HG02678 (cell line): ENCODE measurements around the gene CHST14.
"Not testable (repeated sequence)": the region's sequence is repeated elsewhere in the genome, so short reads cannot be mapped to it uniquely, and the experiment has no call there.

Experiments used
- ATAC-seq: cut with Tn5 transposase; IDR thresholded peaks from one replicate; pipeline ENCODE4 v1.9.1; 2021; ENCODE audit warnings: mild to moderate bottlenecking, moderate library complexity; ENCODE audit not compliant: unreplicated experiment

The CHST14 gene

DNA sequence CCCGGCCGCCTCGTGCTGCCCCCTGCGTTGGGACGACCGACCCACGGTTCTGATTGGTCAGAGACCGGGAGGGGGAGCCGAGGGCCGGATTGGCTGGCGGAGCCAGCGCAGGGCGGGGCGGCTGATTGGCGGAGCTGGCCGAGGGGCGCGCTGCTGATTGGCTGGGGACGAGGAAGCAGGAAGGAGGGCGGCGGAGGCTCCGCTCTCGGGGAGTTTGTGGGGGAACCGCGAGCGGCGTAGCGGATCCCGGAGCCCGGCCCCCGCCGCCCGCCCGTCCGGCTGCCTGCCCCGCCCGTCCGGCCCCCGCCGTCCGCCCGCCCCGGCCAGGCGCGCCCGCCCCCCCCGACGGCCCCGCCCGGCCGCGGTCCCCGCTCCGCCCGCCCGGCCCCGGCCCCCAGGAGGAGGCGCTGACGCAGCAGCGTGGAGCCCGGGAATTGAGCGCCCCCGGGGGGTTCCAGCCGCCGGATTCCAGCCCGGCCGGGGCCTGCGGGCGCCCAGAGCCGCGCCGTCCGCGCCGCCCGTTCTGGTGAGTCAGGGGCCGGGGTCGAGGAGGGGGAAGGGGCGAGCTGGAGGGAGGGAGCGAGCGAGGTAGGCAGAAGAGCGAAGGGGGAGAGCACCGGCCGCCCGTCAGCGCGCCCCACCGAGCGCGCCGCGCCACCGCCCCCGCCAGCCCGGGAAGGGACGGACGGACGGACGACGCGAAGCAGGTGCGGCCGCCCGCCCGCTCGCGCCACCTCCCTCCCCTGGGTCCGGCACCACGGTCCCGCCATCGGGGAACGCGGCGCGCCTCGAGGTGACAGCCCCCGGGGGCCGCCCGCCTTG lies 29.8 kb upstream of the CHST14 start, which contains the start of gene BAHD1:
TSS of gene BAHD1 (plus strand) at position 211 of the 822 bp plus-strand sequence. CDS start 17,512 bp downstream, outside the sequence.
- ATAC-seq = peak; percentile 86

DNA sequence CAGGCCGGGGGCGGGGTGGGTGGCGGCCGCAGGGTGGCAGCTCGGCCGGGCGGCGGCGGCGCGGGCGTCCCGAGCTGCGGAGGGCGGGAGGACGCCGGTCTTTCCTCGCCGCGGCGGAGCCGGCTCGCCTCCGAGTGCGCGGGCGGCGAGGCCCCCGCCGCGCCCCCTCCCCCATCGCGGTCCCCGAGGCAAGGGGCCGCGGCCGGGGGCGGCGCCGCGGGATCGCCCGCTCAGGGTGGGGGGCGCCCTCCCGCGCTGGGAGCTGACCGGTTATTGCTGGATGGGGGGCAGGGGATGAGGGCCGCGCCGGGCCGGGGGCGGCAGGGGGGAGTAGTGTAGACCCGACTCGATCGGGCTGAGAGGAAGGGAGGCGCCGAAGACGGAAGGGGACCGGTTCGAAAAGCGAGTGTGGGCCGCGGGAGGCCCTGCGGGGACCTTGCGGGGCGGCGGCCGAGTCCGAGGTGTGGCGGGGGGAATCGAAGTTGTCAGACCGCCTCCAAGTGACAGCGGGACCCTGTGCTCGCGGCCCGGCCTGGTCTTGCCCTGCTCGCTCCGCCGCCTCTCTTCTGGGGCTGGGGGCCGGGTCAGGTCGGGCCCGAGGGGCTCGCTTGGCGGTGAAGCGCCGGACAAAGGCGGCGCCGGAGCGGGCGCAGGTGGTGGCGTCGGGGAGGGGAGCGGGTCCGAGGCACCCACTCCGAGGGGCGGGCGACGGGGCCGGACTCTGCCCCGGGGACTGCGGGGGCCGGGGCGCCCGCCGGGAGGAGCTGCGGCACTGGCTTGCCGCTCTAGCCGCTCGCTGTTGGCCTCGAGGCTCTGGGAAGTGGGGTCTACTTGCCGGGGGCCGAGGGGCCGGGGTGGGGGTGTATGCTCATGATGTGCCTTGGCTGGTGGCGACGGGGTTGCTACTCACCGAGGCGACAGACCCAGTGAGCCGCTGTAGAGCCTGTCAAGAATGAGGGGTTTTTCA lies 28.9 kb upstream of the CHST14 start:
- peak; percentile 7 for ATAC-seq

DNA sequence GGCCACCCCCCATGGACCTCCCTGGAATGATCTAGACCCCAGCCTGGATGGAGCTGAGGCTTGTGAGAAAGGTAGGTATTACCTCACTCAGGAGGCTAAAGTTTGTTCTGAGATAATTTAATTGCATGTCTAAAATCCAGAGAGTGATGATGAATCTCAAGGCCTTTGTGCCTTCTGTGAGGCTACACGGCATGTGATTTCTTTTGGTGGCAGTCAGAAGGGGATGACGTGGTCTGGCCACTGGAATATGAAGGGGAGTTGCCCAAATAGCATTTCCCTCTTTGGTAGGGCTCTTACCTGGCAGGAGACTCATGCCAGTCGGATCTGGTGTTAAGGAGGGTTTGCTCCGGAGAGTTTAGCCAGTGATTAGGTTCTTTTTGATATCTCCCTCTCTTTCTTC lies 27.5 kb upstream of the CHST14 start:
- ATAC-seq = no peak

DNA sequence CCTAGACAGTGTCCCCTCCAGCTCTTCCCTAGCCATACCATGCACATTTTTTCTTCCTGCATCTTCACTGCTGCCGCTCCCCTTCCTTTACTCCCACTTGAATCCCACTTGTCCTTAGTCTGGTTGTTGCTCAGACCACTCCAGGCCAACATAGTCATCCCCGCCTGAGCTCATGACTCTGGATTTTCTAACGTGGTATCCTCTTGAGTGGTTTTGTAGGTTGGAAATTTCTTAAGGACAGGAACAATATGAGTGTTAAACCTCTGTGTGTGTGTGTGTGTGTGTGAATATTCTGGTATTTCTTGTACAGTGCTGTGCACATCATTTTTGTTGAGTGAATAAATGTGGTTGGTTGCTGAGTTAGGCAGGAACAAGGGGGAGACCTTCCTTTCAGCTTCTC lies 26.9 kb upstream of the CHST14 start:
- no peak for ATAC-seq

DNA sequence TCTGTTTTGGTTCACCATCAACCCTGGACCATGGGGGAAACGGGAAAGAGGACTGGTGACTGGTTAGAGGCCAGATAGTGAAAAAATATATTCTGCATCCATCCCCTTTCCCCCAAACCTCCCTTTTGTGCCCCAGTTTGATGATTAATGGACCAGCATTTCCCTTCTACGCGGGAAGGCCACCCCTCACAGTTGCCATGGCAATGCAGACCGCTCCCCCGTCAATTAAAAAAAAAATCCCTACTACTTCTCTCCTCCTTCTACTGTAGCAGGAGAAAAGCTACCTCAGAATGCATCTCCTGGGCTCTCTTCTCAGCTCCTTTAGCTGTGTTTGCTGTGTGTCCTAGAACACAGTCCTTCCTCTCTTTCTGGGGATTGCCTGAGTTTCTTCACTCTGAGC lies 26.0 kb upstream of the CHST14 start:
- no peak for ATAC-seq

DNA sequence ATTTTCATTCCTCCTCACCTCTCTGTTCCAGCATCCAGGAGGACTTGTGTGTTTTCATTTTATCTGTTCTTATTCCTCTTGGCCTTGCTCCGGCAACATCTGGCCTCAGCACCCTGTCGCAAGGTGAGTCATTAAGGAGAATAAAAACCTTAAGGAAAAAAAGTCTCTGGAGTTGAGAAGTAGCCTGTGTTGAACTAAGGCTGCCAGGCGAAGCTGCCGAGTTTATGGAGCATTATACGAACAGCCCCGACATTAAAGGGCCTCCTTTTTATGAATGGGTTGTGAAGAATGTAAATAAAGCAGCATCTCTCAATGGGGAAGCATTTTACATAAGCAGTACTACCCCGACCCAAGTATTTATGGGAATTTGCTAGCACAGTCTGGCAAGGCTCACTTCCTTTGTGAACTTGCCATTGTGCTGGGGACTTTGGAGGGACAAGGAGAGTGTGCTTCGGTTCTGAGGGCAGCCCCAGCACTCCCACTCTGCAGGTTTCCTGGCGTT lies 25.3 kb upstream of the CHST14 start:
- ATAC-seq = no peak

DNA sequence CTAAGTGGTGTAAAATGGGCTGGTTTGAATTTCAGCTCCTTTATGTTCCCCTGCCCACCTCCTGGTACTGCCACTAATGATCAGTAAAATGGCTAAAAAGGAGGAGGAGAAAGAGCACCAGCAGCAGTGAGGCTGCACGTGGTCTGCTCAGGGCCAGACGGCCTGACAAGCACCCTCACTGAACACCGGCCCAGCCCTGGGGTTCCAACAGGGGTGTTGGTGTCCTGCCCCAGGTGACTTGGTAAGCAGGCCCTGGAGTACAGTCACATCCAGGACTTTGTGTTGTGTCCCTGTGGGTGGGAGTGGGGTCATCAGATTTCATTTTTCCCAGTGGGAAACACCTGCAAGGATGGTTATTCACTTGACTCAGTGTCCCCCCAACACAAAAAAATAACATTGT lies 24.6 kb upstream of the CHST14 start:
- ATAC-seq = no peak

DNA sequence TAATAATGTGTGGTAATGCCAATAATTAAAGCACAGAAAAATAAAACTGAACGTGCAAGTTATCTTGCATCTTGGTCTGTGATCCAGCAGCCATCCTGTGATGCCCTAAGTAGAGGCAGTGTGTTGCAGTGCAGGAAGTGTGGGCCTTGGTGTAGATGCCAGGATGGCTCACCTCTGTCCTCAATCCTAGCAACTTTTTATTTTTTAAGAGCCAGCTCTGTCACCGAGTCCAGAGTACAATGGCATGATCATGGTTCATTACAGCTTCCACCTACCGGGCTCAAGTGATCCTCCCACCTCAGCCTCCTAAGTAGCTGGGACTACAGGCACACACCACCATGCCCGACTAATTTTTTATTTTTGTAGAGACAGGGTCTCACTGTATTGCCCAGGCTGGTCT lies 22.4 kb upstream of the CHST14 start:
- no peak for ATAC-seq

DNA sequence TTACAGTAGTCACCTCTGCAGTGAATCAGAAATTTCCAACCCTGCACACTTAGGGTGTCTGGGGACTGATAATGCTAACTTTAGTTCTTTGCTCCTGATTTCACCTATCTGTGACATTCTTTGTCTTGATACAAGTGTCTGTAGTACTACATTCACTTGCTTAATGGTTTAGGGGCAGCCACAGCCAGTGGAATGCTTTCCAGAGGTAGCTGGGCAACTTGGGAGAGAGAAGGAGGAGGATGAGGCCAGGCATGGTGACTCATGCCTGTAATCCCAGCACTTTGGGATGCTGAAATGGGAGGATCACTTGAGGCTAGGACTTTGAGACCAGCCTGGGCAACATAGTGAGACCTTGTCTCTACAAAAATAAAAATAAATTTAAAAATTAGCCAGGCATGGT lies 21.5 kb upstream of the CHST14 start:
- no peak for ATAC-seq

DNA sequence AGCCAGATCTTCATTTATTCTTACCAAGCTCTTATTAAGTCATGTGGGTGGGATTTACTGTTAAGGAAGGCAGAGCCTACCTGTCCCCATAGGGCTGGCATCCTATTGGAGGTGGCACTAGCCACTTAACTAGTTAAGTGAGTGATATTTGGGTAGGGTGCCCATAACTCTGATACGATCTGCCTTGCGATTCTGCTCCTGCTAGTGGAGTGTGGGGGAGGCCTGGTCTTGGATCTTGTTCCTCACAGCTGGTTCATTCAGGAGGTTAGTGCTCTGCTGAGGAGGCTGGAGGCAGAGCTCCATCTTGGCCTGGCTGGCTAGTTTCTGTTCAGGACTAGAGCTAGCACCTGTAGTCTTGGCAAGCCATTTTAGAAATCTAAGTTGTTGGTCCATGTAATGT lies 20.7 kb upstream of the CHST14 start:
- ATAC-seq = no peak

DNA sequence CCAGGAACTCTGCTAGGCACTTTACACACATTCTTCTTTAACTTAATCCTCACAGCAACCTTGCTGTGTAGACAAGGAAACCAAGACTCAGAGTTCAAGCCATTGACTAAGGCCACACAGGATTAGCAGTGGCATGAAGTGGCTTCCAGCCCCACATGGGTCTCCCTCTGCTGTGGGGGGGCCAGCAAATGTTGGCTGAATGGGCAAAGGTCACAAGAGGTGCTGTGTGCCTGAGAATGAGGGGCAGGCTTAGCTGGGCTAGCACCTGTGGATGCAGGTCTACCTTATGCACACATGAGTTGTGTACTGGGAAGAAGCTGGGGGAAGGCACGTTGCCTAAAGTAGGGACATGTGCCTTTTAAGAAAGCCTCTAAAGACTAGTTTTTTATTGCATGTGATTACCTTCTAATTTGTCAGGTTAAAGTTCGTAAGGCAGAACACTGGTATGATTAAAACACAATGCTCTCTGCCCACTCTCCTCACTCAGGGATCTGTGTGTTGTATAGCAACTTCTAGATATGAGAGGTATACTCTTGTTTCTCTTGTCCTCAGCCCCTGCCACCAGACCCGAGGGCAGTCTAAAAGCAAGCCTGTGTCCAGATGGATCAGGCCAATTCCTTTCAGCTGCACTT lies 19.1 kb upstream of the CHST14 start:
- no peak for ATAC-seq

DNA sequence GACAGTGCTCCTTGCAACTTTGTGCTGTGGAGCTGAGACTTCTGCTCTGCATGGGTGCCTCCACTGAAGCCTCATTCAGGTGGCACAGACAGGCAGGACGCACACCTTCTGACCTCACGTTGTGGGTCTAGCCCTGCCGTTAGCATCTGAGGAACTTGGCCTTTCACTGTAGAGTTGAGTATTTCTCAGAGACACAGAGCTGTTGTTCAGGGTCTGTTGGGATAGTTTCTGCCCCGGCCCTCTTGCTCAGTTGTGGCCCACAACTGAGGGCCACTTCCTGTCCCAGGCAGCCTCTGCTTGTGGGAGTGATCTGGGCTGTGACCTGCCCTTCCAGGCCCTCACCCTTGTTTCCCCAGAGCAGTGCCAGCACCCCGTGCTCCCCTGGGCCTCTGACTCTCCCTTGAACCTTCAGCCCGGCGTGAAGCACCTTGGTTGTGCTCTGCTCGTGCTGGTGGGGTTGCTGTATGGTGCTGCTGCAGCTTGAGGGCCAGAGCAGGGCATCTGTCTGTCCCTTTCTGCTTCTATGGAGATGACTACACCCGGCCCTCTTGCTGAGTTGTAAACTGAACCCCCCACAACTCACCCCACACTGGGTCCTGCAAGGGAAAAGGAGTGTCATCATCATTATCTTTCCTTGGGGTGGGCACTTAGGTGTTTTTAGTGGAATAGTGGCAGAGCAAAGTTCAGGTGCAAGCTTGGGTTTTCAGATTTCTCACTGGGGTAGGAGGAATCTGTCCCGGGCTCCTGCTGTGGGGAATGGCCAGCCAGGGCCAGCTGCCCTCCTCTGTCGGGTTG lies 18.3 kb upstream of the CHST14 start:
- peak; percentile 53 for ATAC-seq

DNA sequence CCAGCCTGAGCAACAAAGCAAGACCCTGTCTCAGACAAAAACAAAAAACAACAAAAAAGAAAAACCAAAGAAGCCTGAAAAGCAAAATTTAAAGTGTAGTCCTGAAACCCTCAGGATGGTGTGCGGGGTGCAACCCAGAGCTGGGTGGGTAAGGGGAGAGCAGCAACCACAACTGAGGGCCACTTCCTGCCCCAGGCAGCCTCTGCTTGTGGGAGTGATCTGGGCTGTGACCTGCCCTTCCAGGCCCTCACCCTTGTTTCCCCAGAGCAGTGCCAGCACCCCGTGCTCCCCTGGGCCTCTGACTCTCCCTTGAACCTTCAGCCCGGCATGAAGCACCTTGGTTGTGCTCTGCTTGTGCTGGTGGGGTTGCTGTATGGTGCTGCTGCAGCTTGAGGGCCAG lies 16.8 kb upstream of the CHST14 start:
- ATAC-seq = not testable (repeated sequence)

DNA sequence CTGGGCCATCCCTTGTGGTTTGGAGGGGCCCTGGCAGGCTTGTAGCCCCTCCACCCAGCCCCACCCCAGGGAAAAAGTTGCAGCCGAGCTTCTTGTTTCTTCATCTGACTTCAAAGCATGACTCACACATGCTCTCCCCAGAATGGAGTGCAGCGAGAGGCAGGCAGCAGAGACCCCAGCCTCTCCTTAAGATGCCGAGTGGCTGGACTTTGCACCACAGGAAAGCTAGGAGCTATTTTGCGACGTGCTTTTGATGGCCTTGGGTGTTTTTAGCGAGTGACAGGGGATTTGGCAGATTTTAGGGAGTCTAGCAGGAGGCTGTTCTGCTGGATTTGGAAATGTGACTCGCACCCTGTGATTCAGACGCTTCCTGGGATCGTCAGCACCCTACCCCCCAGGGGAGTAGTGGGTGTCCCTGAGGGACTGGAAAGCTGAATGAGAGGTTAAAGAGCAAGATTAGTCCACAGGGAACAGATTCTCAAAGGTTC lies 15.8 kb upstream of the CHST14 start:
- no peak for ATAC-seq

DNA sequence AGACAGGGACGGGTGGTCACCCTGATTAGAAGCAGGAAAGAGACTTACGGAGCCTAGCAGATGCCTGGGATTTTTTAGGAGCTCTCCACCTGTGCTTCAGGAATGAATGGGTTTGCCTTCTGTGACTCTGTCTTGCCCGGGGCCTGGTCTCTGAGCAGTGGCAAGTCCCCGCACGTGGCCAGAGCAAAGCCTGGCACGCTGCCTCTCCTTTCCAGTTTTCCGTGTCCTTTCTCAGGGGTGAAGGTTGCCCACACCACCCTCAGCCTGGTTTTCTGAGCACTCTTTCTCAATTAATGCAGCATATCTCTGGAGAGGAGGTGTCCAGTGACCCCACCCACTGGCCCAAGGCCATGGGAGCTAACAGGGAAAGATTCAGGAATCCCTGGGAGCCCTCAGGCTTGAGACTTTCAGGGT lies 14.5 kb upstream of the CHST14 start:
- no peak for ATAC-seq

DNA sequence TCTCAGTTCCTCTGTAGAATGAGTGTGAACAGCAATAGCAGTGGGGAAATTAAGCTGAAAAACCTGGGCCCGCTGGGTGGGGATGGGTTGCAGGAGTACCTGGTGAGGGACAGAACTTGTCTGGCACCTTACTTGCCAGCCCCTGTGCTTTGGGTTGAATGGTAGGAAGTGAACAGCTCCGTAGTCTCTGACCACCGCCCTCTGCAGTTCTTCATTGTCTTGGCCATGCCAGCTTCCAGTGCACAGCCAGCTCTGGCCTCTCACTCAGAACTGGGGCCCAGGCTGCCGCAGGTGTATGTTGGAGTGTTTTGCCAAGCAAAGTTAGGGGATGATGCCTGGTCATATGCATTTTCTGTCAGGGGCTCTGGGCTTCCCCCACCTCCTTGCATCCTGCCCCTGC lies 14.0 kb upstream of the CHST14 start:
- ATAC-seq = no peak

DNA sequence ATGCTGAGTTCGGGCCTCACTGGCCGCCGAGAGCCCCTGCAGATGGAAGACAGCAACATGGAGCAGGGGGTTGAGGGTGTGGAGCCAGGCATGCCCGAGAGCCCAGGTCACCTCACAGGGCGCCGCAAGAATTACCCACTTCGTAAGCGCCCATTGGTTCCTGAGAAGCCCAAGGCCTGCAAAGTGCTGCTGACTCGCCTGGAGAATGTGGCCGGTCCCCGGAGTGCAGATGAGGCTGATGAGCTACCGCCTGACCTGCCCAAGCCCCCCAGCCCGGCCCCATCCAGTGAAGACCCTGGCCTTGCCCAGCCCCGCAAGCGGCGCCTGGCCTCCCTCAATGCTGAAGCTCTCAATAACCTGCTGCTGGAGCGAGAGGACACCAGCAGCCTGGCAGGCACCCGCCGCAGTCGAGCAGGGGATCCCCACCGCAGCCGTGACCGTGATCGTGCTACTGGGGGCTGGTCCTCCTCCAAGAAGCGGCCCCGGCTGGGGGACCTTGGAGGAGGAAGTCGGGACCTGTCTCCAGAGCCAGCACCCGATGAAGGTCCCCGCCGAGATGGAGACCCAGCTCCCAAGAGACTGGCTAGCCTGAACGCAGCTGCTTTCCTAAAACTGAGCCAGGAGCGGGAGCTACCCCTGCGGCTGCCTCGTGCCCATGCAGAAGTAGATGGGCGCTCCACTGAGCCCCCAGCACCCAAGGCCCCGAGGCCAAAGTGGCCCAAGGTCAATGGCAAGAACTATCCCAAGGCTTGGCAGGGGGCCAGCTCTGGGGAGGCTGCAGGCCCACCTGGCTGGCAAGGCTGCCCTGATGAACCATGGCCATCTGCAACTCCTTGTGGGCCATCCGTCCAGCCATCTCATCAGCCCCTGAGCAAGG lies 12.1 kb upstream of the CHST14 start:
- ATAC-seq = no peak

DNA sequence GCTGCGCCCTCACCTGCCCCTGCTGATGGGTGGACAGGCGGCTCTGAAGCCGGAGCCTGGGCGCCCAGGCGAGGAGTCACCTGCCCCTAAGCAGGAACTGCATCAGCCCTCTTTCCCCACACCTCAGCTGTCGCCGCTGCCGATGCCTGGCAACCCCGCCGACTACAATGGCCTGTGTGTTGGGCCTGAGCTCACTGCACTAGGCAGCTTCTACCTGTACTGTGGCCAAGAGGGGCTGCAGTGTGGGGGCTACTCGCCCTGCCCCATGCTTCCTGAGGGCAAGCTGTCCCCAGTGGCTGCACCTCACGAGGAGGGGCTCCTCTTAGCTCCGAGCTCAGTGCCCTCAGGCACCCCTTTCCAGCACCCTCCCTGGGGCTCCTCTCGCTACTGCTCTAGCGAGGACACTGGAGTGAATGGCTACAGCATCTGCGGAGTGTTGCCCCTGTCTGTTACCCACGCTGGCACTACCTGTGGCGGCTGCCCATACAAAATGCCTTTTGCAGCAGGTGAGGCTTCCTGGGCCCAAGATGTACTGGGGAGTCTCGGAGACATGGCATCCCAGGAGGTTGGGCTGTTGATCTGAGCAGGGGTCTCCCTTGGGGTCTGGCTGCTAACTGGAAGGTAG lies 11.3 kb upstream of the CHST14 start:
- no peak for ATAC-seq

DNA sequence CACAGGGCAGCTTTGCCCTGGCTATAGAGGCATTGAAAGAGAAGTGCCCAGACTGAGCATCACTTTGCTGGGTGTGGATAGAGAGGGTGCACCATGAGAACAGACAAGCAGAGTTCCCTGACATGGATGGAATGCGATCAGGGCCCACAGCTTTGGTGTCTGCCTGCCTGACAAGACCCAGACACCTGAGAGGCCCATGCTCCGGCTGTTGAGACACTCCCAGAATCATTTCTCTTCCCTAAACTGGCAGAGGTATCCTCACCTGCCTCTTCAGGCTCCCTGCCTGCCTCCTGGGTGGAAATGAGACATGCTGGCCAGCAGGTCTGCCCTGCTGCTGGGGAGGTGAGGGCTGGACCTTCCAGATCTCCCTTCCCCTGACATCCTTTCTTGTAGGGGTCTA lies 10.4 kb upstream of the CHST14 start:
- no peak for ATAC-seq
